Measurements from ENCODE around the gene CACNA2D3.

CACNA2D3 gene

DNA sequence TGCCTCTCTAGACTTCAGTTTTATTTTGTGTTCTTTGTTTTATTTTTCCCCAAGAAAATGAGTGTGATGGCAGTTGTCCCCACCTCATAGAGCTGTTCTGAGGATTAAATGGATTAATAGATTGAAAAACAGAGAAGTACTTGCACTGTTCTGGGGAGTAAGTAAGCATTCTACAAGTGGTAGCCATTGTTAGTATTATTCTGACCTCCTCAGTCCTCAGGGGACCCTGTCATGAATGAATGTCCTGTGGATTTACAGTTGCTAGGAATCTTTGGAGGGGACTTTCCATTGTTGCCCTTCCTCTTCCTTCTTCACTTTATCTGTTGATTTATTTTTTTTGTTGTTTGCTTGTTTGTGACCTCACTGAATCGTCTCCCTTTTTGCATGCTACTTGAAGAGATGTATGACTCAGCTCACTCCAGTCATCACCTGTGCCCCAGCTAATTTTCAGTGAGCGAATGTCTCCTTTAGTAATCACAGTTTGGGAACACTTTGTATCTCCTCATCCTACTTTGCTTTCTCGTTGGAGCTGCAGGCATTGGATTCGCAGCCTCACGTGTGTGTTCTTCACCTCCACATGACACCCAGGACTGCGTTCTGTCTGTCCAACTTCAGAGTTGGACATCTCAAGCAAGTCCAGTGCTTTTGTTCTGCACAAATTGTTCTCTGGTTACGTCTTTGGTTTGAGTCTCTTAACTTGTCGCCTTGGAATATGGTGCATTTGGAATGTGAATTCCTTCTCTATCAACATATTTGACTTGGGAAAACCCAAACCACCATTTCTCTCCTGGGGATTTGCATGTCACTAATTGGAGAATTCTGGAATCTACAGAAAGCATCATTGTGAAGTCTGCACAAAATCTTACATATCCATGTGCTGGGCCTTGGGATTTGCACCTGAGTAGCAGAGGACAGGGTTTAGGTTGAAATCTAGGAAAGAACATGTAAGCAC lies 751.0 kb downstream of the CACNA2D3 start:
- DNase-seq (ENCODE audit: low read depth, low spot score): no peak

DNA sequence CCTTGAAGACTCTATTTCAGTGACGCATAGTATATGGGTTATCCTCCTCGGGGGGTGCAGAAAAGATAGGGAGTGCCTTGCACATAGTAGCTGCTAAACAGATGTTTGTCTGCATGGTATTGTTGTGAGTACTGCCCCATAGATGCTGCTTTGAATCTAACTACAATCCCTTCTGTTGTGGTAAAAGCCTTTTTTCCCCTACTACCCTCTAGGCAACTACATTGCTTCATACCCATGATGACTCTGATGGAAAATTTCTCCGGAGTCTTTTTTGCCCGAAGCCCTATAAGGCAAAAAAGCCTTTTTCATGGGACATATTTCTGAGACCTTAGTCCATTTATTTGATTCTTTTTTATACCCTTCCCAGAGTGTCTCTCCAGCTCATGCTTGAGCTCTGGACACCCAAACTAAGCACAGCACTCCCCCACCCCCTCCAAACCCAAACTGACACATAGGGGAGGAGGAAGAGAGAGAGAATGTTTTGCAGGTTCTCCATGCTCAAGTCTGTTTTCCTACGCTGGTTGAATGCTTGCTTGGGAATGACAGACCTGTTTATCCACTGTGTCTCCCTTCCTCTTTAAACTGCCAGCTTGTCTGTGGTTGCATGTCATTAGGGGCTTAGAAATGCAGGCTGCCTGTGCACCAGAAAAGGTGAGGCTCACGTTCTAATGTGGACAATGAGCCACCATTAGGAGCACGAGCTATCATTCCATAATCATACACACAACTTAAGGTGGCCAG lies 752.6 kb downstream of the CACNA2D3 start:
- peak; percentile 41 for DNase-seq (ENCODE audit: low read depth, low spot score)

DNA sequence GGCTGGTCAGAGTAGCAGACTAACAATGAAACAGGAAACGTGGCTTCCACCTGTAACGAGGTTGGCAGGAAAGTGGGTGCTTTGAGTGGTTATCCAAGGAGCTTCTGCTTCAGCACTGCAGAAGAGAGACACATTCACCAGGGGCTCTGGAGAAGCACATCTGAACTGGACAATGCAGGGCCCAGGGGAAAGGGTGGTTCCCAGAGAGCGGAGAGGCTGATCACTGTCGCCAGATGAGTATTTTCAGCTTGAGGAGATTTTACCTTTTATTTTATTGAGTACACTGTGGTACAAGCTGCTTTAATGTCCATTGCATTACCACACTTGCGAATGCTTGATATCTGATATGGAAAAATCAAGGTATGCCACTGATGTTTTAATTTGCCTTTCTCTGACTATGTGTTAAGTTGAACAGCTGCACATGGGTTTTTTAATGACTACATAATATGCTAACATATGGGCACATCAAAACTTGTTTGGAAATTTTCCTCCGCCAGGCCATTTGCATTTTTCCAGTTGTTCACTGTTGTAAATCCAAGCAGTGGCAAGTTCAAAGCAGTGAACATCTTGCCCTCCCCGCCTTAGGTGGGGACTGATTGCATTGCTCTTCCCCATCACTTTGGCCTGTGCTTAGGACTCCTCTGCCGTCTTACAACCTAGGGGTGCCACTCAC lies 753.4 kb downstream of the CACNA2D3 start:
- no peak for DNase-seq (ENCODE audit: low read depth, low spot score)

DNA sequence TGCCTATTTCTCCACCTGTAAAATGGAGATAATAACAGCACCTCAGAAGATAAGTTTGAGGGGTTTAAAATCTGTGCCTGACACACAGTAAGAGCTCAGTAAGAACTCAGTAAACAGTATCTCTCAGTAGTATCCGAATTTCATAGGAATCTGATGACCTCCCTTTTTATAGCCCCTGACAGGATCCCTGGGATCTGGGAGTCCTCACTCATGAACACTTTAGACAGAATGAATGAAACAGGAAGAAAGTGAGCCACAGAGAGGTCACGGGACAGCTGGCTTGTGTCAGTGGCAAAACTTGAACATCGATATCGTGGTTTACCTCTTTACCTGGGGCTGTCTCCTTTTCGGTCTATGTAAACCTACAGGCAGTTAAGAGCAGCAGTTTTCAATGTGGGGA lies 754.3 kb downstream of the CACNA2D3 start:
- no peak for DNase-seq (ENCODE audit: low read depth, low spot score)

DNA sequence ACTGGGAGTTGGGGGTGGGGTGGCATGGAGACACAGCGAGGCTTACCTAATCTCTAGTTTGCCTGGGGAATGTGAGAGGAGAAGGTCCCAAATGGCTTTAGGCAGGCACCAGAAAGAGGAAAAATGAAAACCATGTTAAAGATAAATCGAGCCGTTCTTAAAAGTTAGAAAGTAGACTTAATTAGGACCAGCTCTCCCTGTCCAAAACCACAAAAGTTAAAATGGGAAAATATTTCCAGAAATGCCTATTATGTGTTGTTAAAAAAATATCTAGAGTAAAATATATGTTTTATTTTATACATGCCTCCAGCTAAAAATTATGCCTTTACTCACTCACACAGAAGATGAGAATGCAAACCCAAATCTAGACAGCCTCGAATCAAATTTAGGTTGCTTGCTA lies 755.4 kb downstream of the CACNA2D3 start:
- no peak for DNase-seq (ENCODE audit: low read depth, low spot score)

DNA sequence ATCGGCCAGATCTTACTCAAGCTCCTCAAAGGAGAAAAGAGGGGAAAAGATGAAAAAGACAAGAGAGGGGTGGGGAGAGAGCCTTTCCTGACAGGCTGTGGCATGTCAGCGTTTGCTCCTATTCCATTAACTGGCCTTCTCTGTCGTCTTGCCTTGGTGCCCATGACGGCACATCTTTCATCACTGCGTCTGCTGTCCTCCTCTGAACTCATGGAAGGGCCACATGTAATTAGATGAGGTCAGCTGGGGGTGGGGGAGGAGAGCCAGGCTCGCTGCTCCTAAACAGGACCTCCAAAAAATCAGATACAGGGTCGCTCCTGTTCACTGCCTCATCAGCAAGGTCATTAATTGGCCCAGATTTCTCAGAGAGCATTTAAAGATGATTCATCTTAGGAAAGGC lies 755.8 kb downstream of the CACNA2D3 start:
- DNase-seq (ENCODE audit: low read depth, low spot score): peak; percentile 28

DNA sequence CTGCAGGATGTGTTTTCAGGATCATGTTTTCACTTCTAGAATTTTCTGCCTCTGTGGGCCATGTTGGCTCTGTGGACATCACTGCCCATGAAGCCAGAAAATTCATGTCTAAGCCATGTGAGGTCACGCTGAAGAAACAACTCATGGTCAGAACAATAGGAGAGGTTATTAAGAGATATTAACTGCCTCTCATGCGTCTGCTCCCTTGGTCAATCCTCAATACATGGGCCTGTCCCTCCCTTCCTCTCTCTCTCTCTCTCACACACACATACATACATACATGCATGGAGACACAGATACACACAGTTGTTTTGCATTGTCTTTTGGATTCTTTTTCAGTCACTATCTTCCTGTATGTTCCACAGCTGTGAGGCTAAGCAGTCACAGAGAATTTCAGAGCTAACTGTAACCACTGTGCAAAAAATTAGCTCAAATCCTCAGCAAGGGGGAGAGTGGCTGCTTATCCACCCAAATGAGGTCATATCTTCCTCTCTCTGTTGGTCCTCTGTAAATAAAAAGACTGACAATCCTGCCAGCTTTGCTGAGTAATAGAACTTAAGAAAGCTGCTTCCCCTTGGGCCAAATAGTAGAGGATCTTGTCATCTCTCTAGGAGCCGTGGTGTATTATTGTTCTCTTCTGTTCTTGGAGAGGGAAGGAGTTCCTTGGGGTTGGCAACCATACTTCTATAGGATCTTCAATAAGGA lies 759.9 kb downstream of the CACNA2D3 start:
- no peak for DNase-seq (ENCODE audit: low read depth, low spot score)

DNA sequence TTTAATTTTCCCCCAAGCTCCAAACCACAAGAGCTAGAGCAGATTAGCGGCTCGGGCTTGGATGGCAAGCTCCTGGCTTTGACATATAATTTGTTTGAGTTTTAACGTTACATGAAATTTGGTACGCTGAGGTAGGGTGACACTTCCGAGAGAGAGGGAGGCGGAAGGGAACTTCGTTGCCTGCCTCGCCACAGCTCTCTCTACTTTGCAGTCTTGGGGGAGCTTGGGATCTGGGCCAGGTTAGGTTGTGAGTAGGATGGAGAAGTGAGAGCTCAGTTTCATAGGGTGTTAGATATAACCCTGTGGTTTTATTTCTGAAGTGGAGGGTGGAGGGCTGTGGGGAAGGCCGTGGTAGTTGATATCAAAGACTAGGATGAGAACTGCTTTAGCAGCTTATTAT lies 765.8 kb downstream of the CACNA2D3 start:
- no peak for DNase-seq (ENCODE audit: low read depth, low spot score)

DNA sequence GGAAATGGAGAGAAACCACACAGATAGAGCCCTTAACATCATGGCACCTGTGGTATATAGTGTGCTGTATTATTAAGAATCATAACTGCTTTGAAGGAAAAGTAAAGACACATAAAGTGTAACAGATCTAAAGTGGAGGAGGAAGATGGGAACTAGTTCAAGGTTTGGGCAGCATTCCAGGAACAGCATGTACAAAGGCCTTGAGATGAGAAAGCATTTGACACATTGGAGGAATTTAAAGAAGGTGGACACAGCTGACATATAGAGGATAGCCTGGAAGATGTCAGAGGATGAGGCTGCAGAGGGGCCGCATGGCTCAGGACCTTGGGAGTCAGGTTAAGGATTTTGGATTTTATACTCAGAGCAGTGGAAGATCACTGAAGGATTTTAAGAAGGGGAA lies 766.5 kb downstream of the CACNA2D3 start:
- DNase-seq (ENCODE audit: low read depth, low spot score): no peak

DNA sequence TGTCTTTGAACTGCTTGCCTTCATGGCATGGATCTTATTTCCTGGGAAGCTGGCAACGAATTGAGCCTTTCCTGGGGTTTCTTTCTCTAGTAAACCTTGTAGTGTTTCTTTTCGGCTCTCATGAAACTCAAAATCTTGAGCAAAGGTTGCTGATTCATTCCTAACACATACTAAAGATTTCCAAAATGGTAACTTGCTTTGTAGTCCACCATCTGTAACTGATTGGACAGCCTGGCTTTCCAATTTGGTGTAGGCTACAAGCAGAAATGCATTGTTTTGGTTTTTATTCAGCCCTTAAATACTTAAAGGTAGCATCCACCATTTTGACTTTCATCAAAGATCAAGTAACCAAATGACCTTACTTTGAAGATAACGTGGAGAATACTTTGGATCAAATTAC lies 767.4 kb downstream of the CACNA2D3 start:
- DNase-seq (ENCODE audit: low read depth, low spot score): no peak

DNA sequence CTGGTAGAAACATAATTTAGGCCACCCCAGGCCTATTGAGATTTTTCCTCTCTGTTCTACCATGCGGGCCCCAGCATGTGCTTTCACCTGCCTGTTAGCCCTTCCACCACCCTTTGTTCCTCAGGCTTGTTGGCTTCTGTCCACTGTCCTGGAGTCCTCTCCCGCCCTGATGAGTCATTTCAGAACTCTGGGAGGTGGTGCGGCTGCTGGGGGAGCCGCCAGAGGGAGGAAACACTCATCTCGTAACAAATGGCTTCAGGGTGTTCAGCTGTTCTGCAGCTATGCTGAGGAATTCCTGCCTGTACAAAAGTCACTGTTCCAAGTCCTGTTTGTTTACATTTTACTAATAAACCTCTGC lies 769.2 kb downstream of the CACNA2D3 start:
- DNase-seq (ENCODE audit: low read depth, low spot score): peak; percentile 97

DNA sequence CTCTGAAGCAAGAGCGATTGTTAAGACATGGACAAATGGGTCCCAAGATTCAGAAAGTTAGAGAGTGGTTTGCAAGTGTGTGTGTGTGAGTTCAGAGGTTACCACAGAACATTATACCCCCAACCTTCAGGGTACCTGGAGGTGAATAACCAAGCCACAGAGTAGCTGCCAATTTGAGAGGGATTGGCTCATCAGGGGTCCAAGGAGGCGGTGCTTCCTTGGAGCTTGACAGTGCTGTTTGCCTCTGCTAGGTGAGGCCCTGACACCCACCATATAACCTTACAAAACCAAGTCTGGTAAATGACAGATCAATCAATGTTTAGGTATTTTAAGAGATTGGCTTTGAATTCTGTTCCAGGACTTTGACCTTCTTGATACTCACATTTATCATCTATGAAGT lies 769.8 kb downstream of the CACNA2D3 start:
- peak; percentile 36 for DNase-seq (ENCODE audit: low read depth, low spot score)

DNA sequence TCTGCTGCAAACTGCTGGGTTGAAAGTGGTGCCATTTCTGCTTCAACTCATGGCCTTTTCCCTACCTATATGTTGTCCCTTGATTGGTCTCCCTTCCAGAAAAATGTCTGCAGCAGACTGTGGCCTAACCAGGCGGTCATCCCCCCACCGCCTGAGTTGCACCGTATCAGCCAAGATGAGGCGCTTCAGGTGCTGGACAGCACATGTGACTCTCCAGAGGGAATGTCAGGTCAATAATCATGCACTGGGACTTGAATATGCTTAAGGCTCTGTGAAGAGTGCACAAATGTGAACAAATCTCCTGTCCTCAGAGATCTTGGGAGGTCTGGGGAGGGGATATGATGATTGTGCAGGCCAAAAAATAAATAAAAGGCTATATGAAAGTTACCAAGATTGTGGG lies 773.3 kb downstream of the CACNA2D3 start:
- no peak for DNase-seq (ENCODE audit: low read depth, low spot score)

DNA sequence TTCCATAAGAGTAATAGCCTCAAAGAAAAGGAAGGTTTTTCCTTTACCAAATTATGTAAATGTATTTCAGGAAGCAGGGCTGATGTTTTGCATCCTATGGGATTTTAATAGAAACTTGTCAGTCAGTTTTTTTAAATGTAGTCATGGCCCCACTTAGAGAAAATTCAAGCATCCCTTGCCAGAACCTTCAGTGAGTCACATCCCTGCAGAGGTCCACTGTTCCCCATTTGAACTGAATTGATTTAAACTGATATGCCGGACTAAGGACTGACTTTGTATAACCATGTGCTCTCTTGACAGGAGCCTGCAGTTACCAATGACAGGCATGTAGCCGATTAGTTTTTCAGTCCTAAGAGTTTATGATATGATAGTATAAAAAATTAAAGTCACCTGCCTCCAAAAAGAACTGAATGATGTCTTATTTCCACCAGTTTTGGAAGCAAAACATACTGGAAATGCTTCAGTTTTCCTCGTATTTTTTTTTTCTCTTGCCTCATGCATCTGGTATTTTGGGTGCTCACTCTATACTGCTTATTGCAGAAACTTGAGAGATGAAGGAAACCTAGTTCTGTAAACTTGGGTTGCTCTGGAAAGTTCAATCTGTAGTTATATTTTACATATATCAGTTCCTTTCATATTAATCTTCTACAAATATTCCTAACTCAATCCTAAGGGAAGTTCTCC lies 774.8 kb downstream of the CACNA2D3 start:
- no peak for DNase-seq (ENCODE audit: low read depth, low spot score)

DNA sequence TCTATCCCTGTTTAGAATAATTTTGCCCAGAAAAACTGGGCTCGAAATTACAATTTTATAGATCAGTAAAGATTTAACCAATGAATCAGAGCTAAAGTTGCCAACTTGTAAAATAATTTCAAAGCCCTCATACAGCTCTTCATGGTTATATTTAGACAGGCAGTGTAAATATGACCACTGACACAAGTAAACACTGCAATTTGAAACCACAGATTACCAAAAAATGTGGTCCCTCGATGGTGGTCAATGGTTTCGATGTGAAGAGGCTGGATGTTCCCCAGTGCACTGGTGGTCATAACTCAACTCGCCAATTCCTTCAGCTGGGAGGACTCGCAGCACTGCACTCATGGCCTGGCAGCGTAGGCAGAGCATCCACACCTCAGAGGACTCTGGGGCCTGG lies 776.9 kb downstream of the CACNA2D3 start:
- no peak for DNase-seq (ENCODE audit: low read depth, low spot score)

DNA sequence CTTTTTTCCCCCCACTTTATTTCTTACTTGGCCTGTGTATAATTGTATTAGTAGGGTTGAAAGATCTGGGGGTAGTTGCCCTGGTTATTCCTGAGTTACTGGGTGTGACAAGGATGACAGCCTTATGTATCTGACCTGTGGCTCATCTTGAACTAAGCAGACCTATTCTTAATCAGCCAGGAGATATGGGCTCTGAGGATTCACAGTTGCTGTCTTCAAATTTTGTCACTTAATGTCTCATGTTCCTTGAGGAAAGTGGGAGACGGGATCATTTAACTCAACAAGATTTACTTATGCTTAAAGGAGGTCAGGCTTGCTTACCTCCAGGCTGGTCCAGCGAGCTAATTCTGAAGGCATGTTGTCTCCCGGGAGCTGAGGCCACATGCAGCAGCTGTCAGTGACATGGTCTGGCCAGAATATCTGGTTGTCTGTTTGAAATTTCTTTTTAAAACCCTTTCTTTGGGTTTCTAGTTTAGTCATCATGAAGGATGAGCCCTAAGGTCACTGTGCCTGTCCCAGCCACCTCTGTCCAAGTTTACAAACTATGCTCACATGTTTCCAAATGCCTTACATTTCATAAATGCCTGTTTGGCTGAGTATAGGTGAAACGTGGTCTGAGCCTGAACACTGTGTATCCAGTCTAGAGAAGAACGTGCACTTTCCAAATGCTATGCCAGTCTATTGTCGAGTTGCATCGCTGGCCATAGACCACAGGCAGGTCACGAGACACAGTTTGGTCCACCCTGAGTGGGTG lies 778.7 kb downstream of the CACNA2D3 start:
- DNase-seq (ENCODE audit: low read depth, low spot score): no peak

DNA sequence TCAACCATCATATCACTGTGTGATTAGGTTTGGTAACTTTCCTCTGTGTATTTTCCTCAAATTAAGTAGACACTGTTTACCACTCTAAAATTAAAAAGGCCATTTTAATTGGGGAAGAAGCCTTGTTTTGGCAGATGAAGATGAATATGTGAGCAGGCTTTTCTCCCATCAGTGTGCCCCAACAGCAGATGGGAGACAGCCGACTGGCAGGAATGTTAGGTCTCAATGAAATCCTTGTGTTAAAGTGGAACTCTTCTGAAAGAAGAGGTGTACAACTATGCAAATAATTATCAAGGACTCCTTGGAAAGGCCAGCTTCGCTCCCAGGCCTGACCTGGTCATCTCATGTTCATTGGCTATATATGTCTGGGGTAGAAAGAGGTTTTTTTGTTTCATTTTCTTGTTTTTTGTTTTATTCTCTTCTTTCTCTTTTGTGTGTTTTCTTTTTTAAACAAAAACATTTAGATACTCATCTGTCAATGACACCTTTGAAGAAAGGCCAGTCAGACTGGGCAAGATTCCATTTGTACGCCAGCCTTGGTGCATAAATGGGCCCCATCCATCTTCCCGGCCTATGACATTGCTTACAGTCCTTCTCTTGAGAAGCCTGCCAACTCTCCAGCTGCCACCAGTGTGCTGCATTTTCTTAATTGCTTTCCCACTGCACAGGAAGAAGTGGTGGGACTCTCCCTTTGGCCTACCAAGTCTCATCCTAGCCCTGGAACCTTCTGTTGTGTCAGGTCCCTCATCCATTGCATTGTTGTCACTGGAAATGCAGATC lies 779.7 kb downstream of the CACNA2D3 start:
- DNase-seq (ENCODE audit: low read depth, low spot score): no peak

DNA sequence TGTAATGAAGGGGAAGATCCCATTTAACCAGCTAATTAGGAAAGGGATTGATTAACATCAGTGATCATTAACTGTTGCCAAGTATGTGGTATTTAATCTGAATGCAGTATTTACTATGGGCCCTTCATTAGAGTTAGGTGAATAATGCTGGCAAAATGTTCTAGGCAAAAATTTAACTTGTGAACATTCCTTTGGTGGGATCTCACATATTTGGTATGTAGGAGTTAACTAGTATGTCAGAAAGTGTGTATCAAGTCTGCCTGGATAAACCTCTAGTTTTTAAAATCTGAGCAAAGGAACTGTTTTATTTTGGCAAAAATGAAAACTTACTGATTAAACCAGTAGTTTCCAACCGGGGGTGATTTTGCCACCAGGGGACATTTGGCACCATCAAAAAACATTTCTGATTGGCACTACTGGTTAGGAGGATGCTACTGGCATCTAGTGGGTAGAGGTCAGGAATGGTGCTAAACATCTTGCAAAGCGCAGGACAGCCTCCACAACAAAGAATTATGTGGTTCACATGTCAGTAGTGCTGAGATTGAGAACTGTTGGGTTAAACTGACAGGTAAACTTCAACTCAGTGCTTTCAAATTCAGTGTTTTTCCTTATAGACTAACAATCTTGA lies 783.0 kb downstream of the CACNA2D3 start:
- DNase-seq (ENCODE audit: low read depth, low spot score): no peak

DNA sequence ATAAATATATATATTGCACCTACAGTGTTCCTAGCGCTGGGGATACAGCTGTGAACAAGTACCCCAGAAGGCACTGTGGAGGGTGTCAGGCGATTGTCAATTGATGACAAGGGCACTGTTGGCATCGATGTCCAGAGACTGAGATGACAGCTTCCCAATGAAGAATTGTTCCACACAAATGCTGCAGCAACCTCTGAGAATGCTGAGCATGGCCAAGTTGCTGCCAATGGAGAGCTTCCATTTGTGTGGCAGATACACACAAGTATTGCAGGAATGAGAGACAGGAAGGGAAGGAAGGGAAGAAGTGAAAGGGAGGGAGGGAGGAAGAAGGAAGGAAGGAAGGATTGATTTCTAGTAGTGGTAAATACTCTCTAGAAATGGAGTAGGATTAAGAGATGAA lies 783.6 kb downstream of the CACNA2D3 start:
- no peak for DNase-seq (ENCODE audit: low read depth, low spot score)
